HG03575 (cell line): ENCODE measurements around the gene LIMA1.
"Not testable (repeated sequence)": the region's sequence is repeated elsewhere in the genome, so short reads cannot be mapped to it uniquely, and the experiment has no call there.

Experiments used
- ATAC-seq: cut with Tn5 transposase; IDR thresholded peaks from one replicate; pipeline ENCODE4 v1.9.1; 2021; ENCODE audit not compliant: unreplicated experiment, insufficient number of reproducible peaks, low FRiP score; ENCODE audit errors: extremely low read depth

Gene LIMA1

GRCh38 chr12:50283229-50283923 is at the start of gene LIMA1:
Gene LIMA1 (minus strand): TSS chr12:50283520. CDS start chr12:50248751, 34,769 bp downstream.
- ATAC-seq = no peak

GRCh38 chr12:50331745-50332144 is 48.4 kb upstream of the LIMA1 start:
- ATAC-seq = no peak

DNA sequence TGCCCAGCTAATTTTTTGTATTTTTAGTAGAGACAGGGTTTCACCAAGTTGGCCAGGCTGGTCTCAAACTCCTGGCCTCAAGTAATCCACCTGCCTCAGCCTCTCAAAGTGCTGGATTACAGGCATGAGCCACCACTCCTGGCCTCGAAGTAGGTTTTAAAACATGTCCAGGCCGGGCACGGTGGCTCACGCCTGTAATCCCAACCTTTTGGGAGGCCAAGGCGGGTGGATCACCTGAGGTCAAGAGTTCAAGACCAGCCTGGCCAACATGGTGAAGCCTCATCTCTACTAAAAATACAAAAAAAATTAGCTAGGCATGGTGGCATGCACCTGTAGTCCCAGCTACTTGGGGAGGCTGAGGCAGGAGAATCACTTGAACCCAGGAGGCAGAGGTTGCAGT is 45.3 kb upstream of the LIMA1 start:
- ATAC-seq = not testable (repeated sequence)

DNA sequence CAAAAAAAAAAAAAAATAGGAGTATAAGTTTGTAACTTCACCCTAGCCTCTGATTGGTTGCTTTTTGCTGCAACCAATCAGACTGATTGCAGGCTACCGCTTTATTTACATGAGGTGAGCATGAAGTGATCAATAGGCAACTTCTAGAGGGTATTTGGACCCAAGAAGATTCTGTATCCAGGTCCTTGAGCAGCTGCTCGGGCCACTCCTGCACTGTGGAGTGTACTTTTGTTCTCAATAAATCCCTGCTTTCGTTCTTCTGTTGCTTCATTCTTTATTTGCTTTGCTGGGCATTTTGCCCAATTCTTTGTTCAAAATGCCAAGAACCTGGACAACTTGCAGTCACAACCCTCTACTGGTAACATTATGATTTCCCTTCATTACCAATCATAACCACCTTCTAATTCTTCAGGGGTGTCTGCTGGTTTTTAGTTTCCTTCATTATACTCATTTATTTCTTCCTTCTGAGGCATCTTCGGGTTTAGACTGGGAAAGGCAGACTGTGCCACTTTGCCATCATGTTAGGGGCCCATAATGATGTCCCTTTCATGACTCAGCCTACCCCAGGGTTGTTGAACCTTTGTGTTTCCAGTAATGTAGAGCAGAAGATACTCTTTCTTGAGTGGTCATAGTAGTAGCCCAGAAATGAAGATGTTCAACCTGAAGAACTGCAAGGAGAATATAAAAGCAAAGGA is 43.4 kb upstream of the LIMA1 start:
- no peak for ATAC-seq

GRCh38 chr12:50325890-50326391 is 42.6 kb upstream of the LIMA1 start:
- ATAC-seq = no peak

GRCh38 chr12:50324770-50325169 is 41.5 kb upstream of the LIMA1 start:
- not testable (repeated sequence) for ATAC-seq

DNA sequence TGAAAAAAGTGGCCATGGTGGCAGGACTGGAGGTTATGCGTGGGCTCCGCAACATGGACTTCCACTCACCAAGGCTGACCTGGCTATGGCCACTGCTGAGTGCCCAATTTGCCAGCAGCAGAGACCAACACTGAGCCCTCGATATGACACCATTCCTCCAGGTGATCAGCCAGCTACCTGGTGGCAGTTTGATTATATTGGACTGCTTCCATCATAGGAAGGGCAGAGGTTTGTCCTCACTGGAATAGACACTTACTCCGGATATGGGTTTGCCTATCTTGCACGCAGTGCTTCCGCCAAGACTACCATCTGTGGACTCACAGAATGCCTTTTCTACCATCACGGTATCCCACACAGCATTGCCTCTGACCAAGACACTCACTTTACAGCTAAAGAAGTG is 40.8 kb upstream of the LIMA1 start:
- ATAC-seq = not testable (repeated sequence)

DNA sequence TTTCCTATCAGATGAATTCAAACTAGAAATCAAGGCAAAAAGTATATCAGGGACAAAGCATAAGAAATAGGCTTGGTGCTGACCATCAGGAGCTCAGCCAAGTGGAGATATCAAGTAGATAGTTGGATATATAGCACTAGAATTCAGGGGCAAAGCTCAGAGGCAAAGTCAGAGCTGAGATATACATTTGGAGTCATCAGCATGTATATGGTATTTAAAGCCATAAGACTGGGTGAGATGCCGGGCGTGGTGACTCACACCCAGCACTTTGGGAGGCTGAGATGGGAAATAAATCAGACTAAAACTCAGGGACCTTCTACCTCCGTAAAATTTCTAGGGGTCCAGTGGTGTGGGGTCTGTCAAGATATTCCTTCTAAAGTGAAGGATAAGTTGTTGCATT is 38.9 kb upstream of the LIMA1 start:
- ATAC-seq = no peak

- no peak for ATAC-seq
Observed at GRCh38 chr12:50317203-50317602, 33.9 kb upstream of the LIMA1 start.

DNA sequence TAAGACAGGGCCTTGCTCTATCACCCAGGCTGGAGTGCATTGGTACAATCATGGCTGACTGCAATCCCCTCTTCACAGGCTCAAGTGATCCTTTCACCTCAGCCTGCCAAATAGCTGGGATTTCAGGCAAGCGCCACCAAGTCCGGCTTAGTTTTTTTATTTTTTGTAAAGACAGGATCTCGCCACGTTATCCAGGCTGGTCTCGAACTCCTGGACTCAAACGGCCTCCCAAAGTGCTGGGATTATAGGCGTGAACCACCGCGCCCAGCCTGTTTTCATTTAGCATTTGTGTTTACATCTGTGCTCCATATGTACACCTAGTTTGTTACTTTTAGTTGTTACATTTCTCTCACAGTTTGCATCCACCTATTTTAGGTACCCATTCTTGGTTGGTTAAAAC is 32.5 kb upstream of the LIMA1 start:
- no peak for ATAC-seq

GRCh38 chr12:50314636-50315312 is 31.5 kb upstream of the LIMA1 start:
- no peak for ATAC-seq

DNA sequence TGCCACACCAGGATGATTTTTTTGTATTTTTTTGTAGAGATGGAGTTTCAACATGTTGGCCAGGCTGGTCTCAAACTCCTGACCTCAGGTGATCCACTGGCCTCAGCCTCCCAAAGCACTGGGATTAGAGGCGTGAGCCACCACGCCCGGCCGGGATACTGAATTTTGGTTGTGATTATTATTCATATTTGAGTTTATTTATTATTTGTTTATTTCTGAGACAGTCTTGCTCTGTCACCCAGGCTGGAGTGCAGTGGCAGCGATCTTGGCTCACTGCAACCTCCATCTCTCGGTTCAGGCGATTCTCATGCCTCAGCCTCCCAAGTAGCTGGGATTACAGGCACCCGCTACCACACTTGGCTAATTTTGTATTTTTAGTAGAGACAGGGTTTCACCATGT is 30.7 kb upstream of the LIMA1 start:
- not testable (repeated sequence) for ATAC-seq

DNA sequence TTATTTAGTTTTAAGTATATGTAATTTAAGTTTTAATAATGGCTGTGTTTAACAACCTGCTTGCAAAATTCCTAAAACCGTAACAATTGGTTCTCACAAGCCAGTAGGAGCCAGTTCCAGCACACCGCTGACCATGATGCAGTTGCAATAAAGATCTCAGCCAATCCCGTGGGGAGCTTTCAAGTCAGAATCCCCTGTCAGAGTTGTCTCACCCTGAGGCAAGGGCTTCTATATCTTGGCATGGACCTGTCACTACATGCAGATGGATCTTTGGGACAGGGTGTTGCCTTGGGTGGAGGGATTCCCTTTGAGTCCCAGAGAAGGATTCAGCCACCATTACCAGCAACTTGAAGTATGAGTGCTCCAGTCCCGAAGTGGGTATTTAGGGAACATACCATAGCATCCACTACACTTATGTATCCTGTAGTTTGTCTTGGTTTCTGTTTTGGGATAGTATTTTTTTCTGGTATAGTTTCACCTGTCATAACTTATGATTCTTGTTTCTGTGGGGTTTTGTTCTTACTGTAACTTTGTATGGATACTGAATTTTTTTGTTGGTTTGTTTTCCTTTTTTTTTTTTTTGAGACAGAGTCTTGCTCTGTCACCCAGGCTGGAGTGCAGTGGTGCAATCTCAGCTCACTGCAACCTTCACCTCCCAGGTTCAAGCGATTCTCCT is 30.1 kb upstream of the LIMA1 start:
- ATAC-seq = no peak

DNA sequence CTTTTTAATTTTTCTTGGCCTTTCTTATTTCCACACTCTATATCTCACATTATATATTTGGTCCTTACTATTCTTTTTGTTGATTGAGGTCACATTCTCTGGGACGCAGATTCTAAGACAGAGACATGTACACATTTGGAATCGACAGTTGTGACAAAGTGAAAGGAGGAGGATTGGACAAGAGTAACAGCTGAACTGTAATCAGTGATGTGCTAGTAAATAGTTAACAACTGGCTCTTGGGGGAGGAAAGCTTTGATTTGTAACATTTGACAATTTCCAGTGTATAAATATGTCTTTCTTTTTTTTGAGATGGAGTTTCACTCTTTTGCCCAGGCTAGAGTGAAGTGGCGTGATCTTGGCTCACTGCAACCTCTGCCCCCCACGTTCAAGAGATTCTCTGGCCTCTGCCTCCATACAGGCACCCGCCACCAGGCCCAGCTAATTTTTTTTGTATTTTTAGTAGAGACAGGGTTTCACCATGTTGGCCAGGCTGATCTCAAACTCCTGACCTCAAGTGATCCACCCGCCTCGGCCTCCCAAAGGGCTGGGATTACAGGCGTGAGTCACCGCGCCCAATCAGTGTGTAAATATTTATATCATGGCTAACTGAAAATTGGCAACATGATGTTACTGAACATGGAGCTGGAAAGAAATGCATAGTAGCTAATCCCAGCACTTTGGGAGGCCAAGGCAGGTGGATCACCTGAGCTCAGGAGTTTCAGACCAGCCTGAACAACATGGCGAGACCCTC is 28.7 kb upstream of the LIMA1 start:
- ATAC-seq = not testable (repeated sequence)

DNA sequence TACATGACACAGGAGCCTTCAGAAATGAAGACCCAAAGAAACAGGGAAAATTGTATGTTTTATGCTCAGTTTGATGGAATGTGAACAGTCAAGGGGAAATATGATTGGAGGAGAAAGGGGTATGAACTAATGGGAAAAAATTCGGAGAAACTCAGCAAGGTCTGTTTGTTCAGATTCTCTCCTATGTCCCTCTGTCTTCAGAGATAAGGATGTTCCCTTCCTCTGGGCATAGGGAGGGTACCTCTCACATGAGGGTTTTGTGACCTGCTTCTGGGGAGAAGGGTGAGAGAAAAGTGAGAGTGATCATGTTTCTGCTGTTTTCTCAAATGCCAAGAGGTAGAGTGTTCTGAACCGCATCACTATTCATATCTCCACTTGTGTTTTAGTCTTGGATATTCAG is 26.6 kb upstream of the LIMA1 start:
- ATAC-seq = no peak

DNA sequence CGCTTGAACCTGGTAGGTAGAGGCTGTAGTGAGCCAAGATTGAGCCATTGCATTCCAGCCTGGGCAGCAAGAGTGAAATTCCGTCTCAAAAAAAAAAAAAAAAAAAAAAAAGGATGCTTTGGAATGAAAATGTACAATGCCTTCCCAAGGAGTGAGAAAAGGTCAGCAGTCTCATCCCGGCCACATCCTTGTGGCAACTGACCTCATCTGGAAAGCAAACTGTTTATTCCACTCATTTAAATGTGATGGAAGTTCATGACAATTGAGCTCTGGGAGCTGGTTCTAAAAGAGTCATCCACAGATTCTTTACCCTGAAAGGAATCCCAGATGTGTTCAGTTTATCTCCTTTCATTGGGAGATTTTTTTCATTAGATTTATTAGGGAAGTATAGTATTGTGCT is 19.4 kb upstream of the LIMA1 start:
- no peak for ATAC-seq

DNA sequence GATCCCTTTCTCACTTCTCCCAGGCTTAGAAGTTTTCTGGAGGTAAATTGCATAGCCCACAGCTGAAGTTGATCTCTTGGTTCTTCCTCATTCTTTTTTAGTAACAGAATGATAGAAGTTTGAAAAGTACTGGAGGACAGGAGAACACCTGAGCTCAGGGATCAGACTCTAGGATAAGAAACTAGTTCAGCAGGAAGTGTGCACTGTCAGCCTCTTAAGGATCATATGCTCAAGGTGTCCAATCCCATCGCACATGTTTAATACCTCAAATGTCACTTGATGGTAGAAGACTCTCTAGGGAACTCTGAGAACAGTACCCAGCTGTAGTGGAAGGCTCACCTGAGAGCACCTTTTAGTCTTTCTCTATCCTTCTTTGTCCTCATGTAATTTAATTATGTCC is 14.7 kb upstream of the LIMA1 start:
- ATAC-seq = no peak

GRCh38 chr12:50297027-50297426 is 13.7 kb upstream of the LIMA1 start:
- ATAC-seq = no peak

DNA sequence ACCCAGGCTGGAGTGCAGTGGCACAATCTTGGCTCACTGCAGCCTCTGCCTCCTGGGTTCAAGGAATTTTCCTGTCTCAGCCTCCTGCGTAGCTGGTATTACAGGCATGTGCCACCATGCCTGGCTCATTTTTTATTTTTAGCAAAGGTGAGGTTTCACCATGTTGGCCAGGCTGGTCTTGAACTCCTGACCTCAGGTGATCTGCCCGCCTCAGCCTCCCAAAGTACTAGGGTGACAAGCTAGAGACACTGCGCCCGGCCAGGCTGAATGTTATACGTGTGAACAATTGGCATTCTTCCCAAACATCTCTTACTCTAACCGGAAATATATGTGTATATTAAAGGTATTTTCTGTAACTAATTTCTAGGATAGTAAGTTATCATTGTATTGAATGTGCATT is 13.2 kb upstream of the LIMA1 start:
- no peak for ATAC-seq
